Tibial nerve (tissue), 4 donors: ENCODE measurements around the gene REV1. TPM values are rescaled to one million over a fixed set of nuclear protein-coding genes. Genes with fewer than 3 reads are reported as not detected.
"Not testable (repeated sequence)": the region's sequence is repeated elsewhere in the genome, so short reads cannot be mapped to it uniquely, and the experiment has no call there.

Source experiments
- DNase-seq, 2 donors: peaks; one replicate each; pipeline ENCODE4 v3.0.0-alpha.2; 2019; ENCODE audit warnings: low spot score in 2 of 2
- H3K27ac ChIP-seq, 4 donors: fragments of 200-600 bp; sonication (generic) in 3 of 4; one replicate each; pipeline ENCODE4 v1.5.1; 2017 to 2019; ENCODE audit warnings: mild to moderate bottlenecking in 1 of 4
- H3K27me3 ChIP-seq, 2 donors: fragments of 200-600 bp; sonication (generic) in 1 of 2; one replicate each; pipeline versions ENCODE4 v1.5.1 to v1.6.0; 2017 to 2019
- H3K36me3 ChIP-seq, 3 donors: fragments of 200-600 bp; sonication (generic); one replicate each; pipeline ENCODE4 v1.5.1; 2018 to 2019
- H3K4me1 ChIP-seq, 4 donors: fragments of 200-600 bp; sonication (generic) in 3 of 4; one replicate each; pipeline ENCODE4 v1.5.1; 2017 to 2019
- H3K4me3 ChIP-seq, 4 donors: fragments of 200-600 bp; sonication (generic) in 3 of 4; one replicate each; pipeline ENCODE4 v1.5.1; 2017 to 2019; ENCODE audit warnings: mild to moderate bottlenecking in 1 of 4, moderate library complexity in 1 of 4
- H3K9me3 ChIP-seq, 4 donors: fragments of 200-600 bp; sonication (generic) in 3 of 4; one replicate each; pipeline ENCODE4 v1.5.1; 2017 to 2019
- EP300 ChIP-seq, 2 donors: sonication (generic); formaldehyde crosslinking; IDR thresholded peaks; one replicate each; pipeline ENCODE4 v1.6.1; 2017; ENCODE audit warnings: antibody characterized with exemption in 2 of 2, mild to moderate bottlenecking in 1 of 2
- POLR2A ChIP-seq, 2 donors: fragments of 450-650 bp; IDR thresholded peaks; one replicate each; pipeline ENCODE4 v1.6.1; 2017; ENCODE audit warnings: antibody characterized with exemption in 2 of 2, mild to moderate bottlenecking in 2 of 2, moderate library complexity in 2 of 2
- WGBS, 2 donors: methylation state at CpG; one replicate each; pipeline ENCODE4 v1.1.5; 2018; 5-methylcytosine and 5-hydroxymethylcytosine counted together
- total RNA-seq, 4 donors: library from RNA; depleted of rRNA; stranded (reverse); fragments of >200 nt; gene quantifications; one replicate each; pipeline ENCODE4 v1.1.0, GENCODE V29; 2016
- TF ChIP-seq, protein P1 (sequence below), 5 experiments: fragments of 200-600 bp in 3 of 5; fragments of 450-650 bp in 2 of 5; sonication (generic) in 3 of 5; IDR thresholded peaks; one replicate each; pipeline ENCODE4 v1.5.1; 2016 to 2019; ENCODE audit warnings: antibody characterized with exemption in 5 of 5, mild to moderate bottlenecking in 3 of 5, moderate library complexity in 2 of 5

The REV1 gene
- total RNA-seq, 4 donors from 2014 or later: 38.2 to 93.5 (median 64.6) TPM

DNA sequence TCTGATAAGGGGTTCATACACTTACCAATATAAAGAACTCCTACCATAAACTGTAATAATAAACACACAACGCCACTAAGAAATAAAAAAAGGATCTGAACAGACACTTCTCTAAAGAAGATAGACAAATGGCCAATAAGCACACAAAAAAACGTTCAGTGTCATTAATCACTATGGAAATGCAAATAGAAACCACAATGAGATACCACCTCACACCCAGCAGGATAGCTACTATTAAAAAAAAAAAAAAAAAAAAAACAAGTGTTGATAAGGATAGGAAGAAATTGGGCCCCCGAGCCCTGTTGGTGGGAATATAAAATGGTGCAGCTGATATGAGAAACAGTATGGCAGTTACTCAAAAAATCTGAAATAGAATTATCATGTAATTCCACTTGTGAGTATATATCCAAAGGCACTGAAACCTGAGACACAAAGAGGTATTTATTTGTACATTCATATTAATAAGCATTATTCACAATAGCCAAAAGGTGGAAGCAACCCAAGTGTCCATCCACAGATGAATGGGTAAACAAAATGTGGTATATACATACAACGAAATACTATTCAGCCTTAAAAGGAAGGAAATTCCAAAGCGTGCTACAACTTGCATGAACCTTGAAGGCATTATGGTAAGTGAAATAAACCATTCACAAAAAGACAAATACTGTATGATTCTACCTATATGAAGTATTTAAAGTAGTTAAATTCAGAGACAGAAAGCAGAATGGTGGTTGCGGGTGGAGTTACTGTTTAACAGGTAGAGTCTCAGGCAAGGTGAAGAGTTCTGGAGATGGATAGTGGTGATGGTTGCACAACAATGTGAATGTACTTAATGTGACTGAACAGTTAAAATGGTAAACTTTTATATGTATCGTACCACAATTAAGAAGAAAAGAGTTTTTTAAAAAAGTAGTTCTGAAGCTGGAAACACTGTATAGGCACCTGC, 17.9 kb downstream of the REV1 start:
- Histone ChIP-seq H3K27me3 (no peaks in the 10 kb centered on the region), H3K27ac (no peak overlapping the region), H3K9me3 (no peaks in the 10 kb centered on the region), H3K4me1 (peaks cover 0 to 39% (median 4%) of the 10 kb centered on the region in 4 donors), H3K36me3 (no peaks in the 10 kb centered on the region), H3K4me3 (no peak overlapping the region)
- TF ChIP-seq EP300 (IDR thresholded peaks at IDR 0.05): no peak
- no peak for TF ChIP-seq POLR2A (IDR thresholded peaks at IDR 0.05)
- 78 to 85% methylated on average over 7 of the region's 7 CpGs for WGBS, 2 donors
- no peak for DNase-seq

DNA sequence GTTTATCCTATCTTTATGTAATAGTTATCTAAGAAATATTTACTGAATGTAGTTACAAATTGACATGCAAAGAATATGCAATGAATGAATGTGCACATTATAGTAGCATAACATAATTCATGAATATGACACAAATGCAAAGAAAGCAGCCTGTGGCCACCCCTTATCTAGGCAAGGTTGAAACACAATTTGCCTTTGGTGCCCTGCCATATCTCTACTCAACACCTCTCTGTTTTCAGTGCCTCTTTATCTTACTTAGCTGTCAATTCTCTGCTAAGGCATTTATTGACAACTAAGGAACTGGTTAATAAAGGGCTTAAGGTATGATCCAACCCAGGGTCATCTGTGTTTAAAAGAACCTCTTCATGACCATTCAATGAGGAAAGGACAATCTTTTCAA, 18.9 kb downstream of the REV1 start:
- H3K4me1 ChIP-seq: peaks cover 0 to 32% (median 3%) of the 10 kb centered on the region in 4 donors

DNA sequence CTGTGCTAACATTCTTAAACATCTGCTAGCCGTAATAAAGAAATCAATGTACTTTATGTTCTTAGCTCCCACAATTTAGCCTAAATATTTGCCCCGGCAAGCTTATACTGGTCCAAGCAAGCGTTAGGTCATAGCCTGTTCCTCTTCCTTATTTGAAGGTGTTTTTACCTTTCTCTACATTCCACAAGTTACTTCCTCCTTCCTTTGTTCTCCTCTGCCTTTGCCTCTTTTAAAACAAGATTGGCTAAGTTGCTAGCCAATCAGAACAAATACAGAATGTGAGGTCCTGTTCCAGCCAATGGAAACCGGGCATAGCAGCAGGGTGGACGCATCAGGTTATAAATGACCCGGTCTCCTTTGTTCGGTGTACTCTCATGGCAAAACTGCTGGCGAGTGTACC, 19.4 kb downstream of the REV1 start:
- H3K4me3 ChIP-seq, H3K27me3 ChIP-seq, H3K36me3 ChIP-seq, H3K27ac ChIP-seq, DNase-seq, H3K9me3 ChIP-seq: not testable (repeated sequence)
- 97 to 98% methylated on average over 8 of the region's 8 CpGs for WGBS, 2 donors
- peaks cover 0 to 27% (median under 1%) of the 10 kb centered on the region in 4 donors for H3K4me1 ChIP-seq

More for the DNA sequence above, 18.9 kb downstream of the REV1 start:
- TF ChIP-seq EP300 (IDR thresholded peaks at IDR 0.05): no peak
- TF ChIP-seq POLR2A (IDR thresholded peaks at IDR 0.05): no peak
- TF ChIP-seq, protein P1, sequence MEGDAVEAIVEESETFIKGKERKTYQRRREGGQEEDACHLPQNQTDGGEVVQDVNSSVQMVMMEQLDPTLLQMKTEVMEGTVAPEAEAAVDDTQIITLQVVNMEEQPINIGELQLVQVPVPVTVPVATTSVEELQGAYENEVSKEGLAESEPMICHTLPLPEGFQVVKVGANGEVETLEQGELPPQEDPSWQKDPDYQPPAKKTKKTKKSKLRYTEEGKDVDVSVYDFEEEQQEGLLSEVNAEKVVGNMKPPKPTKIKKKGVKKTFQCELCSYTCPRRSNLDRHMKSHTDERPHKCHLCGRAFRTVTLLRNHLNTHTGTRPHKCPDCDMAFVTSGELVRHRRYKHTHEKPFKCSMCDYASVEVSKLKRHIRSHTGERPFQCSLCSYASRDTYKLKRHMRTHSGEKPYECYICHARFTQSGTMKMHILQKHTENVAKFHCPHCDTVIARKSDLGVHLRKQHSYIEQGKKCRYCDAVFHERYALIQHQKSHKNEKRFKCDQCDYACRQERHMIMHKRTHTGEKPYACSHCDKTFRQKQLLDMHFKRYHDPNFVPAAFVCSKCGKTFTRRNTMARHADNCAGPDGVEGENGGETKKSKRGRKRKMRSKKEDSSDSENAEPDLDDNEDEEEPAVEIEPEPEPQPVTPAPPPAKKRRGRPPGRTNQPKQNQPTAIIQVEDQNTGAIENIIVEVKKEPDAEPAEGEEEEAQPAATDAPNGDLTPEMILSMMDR (IDR thresholded peaks at IDR 0.05): no peak
- H3K4me3 ChIP-seq: no peak overlapping the region
- no peaks in the 10 kb centered on the region for H3K9me3 ChIP-seq
- H3K27me3 ChIP-seq: no peaks in the 10 kb centered on the region
- H3K36me3 ChIP-seq: no peaks in the 10 kb centered on the region
- no peak overlapping the region for H3K27ac ChIP-seq
- DNase-seq: no peak

DNA sequence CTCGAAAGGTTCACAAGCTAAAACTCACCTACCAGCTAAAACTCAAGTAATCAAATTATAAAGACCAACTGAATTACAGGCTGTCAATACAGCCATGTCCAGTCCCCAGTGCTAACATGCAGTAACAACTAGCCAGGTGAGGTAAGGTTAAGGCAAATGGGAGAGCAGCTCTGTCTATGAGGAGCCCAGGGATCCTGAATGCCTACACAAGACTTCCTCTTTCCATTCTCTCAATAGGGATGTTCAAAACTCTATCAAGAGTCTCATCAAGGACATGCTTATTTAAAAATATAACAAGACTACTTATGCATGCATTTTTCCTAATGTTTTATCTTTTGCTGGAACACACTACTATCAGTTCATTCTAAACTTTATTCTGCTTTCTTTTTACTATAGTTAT, 20.4 kb downstream of the REV1 start:
- Histone ChIP-seq H3K4me1 (peaks cover 0 to 28% (median 0%) of the 10 kb centered on the region in 4 donors), H3K27ac (no peak overlapping the region), H3K27me3 (no peaks in the 10 kb centered on the region), H3K4me3 (no peak overlapping the region), H3K36me3 (no peaks in the 10 kb centered on the region), H3K9me3 (no peaks in the 10 kb centered on the region)
- DNase-seq: no peak
- 93 to 100% methylated on average over 1 of the region's 1 CpG for WGBS, 2 donors
- TF ChIP-seq EP300 (IDR thresholded peaks at IDR 0.05): no peak
- TF ChIP-seq POLR2A (IDR thresholded peaks at IDR 0.05): no peak
- TF ChIP-seq, protein P1 (IDR thresholded peaks at IDR 0.05): no peak

DNA sequence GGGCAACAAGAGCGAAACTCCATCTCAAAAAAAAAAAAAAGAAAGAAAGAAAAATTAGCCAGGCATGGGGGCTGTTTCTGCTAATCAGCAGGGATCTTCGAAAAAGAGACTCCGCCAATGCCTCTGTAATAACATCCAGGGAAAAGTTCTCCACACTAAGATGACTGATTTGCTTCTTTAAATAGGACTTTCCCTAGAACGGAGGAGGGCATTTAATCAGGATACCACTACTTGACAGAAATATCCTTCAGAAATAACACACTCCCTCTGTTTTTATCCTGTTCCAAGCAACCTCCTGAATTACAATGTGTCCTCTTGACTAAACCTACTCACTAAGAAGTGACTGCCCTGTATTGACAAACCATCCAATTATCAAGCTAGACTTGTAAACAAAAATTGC, 21.7 kb downstream of the REV1 start:
- Histone ChIP-seq H3K9me3 (no peaks in the 10 kb centered on the region), H3K4me1 (peaks cover 0 to 17% (median 0%) of the 10 kb centered on the region in 4 donors), H3K36me3 (no peaks in the 10 kb centered on the region), H3K27ac (no peak overlapping the region), H3K27me3 (no peaks in the 10 kb centered on the region), H3K4me3 (no peak overlapping the region)
- TF ChIP-seq EP300 (IDR thresholded peaks at IDR 0.05) (no peak), POLR2A (IDR thresholded peaks at IDR 0.05) (no peak)
- TF ChIP-seq, protein P1 (IDR thresholded peaks at IDR 0.05): no peak
- DNase-seq: no peak
- WGBS, 2 donors: 78 to 81% methylated on average over 4 of the region's 4 CpGs

DNA sequence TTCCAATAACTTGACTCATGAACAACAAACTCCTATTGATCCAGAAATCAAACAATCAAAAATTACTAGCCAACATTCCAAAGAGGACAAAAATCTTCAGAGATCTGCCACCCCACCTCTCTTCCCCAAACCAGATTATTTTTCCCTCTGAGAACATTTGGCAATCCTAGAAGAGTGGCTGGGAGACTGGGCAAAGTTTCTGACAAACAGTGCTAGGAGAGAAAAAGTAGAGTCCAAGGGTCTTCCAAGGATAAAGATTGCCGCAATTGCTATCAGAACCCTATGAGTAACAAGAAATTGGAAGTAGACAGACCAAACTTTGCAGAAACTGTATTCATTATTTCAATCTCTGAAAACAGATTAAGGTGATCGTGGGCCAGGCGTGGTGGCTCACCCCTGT, 22.4 kb downstream of the REV1 start:
- Histone ChIP-seq H3K36me3 (peaks cover 0 to 4% (median 0%) of the 10 kb centered on the region in 3 donors), H3K27me3 (no peaks in the 10 kb centered on the region), H3K4me3 (no peak overlapping the region), H3K27ac (no peak overlapping the region), H3K4me1 (peaks cover 0 to 10% (median 0%) of the 10 kb centered on the region in 4 donors), H3K9me3 (no peaks in the 10 kb centered on the region)
- TF ChIP-seq, protein P1 (IDR thresholded peaks at IDR 0.05): no peak
- TF ChIP-seq POLR2A (IDR thresholded peaks at IDR 0.05): no peak
- no peak for TF ChIP-seq EP300 (IDR thresholded peaks at IDR 0.05)
- 96% methylated on average over 3 of the region's 3 CpGs for WGBS, 2 donors
- no peak for DNase-seq
